Measurements from ENCODE around the gene CSK.

Gene CSK

GRCh38 chr15:74843445-74843828, 61.6 kb downstream of the CSK start:
- no peak for DNase-seq (ENCODE audit: low read depth)

GRCh38 chr15:74843891-74844299, 62.0 kb downstream of the CSK start:
- DNase-seq (ENCODE audit: low read depth), result no peak

GRCh38 chr15:74844319-74845207, 62.7 kb downstream of the CSK start:
- DNase-seq (ENCODE audit: low read depth), result no peak

DNA sequence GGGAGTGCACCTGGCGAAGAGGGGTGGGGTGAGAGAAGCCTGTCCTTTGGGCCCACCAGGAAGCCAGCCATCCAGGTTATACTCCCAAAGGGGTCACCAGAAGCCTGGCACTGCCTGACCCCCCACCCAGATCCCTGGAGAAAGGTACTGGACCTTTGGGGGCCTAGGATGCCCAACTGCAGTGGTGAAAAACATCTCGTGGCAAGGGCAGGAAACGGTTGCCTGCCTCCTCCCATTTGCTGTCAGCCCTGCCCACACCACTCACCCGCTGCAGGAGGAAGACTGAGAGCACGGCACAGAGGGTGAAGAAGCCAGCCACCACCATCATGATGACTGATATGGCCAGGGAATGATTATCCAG, 63.3 kb downstream of the CSK start:
- no peak for DNase-seq (ENCODE audit: low read depth)

- DNase-seq (ENCODE audit: low read depth), result no peak
Observed at GRCh38 chr15:74845581-74845980, 63.7 kb downstream of the CSK start.

GRCh38 chr15:74847432-74847831, 65.6 kb downstream of the CSK start:
- no peak for DNase-seq (ENCODE audit: low read depth)

DNA sequence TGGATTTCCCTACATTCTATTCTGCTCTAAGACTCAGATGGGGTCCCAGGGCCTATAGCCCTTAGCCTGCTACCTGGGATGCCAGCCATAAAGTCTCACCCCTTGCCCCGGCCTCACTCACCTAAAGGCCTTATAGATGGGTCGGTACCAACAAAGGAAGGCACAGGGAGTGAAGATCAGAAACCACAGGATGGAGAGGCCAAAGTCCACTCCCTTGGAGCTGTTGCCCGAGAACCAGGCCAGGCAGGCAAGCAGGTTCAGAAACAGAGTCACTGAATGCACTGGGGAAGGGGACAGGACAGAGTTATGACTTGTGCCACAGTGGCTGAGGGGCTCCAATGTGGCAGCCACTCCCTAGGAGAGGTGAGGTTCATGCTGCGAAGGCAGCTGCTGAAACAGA, 68.5 kb downstream of the CSK start:
- DNase-seq (ENCODE audit: low read depth), result no peak

DNA sequence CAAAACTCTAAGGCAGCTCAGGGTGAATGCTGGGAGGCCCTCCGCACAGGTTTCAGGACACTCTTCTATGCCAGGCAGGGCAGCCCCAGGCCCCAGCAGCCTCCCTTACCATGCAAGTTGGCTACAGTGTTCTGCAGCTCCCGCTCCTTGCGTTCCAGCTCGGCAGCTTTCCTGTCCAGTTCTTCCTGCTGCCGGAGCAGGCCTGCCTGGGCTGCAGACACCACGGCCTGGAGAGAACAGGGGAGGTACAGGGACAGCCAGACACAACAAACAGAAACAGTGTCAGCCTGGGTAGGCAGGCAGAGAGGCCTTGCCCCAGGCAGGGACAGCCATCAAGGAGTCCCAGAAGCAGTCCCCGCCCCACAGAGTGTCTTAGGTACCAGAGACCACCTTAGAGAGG, 70.1 kb downstream of the CSK start:
- no peak for DNase-seq (ENCODE audit: low read depth)

Data from HS-5 (cell line).